Activated CD8-positive, alpha-beta memory T cell treated with anti-CD3 and anti-CD28 coated beads, Interleukin-2, amount 10 ng/mL, durations not matched to agents 7 days and 5 days (primary cell): ENCODE data around the gene ASB8. TPM values are rescaled to one million over a fixed set of nuclear protein-coding genes. Genes with fewer than 3 reads are reported as not detected.
A peak's percentile ranks its signal among the peaks of the same experiment; 100 is the strongest.
"Not testable (repeated sequence)": the region's sequence is repeated elsewhere in the genome, so short reads cannot be mapped to it uniquely, and the experiment has no call there.

ENCODE experiments used
- ATAC-seq: fragments of 150-1000 bp; cut with Tn5 transposase; one replicate; pipeline ENCODE4 v1.10.0; 2021; ENCODE audit warnings: moderate library complexity
- CTCF ChIA-PET: fragments of 350-600 bp; sonication (Branson Sonifier 250); formaldehyde crosslinking; loops from one replicate; lab custom pipeline; 2021; ENCODE audit warnings: antibody characterized with exemption; lab: Charles Lee
- DNase-seq: peaks from one replicate; pipeline ENCODE4 v3.0.0-alpha.2; 2020
- H3K27ac Mint-ChIP-seq: one replicate; pipeline ENCODE4 v1.8.0; 2021; ENCODE audit warnings: mild to moderate bottlenecking, mixed read lengths
- H3K27me3 Mint-ChIP-seq: one replicate; pipeline ENCODE4 v1.8.0; 2021; ENCODE audit warnings: mixed read lengths
- H3K36me3 Mint-ChIP-seq: one replicate; pipeline ENCODE4 v1.8.0; 2021; ENCODE audit warnings: mild to moderate bottlenecking, mixed read lengths
- H3K4me1 Mint-ChIP-seq: one replicate; pipeline ENCODE4 v1.8.0; 2021; ENCODE audit warnings: mixed read lengths
- H3K4me3 Mint-ChIP-seq: one replicate; pipeline ENCODE4 v1.8.0; 2021; ENCODE audit warnings: mild to moderate bottlenecking, moderate library complexity, mixed read lengths
- H3K9me3 Mint-ChIP-seq: one replicate; pipeline ENCODE4 v1.8.0; 2022; ENCODE audit warnings: low read depth, mixed read lengths
- total RNA-seq, 2 experiments: library from RNA; stranded (reverse); gene quantifications; one replicate each; pipeline ENCODE4 v1.2.3, GENCODE V29; 2021

The ASB8 gene
- total RNA-seq, 2 experiments from 2014 or later = 40.2 to 43.1 TPM

- no peak overlapping the region for H3K27ac Mint-ChIP-seq
- no peak for ATAC-seq
- CTCF ChIA-PET = no interaction called here
These were observed 34.1 kb downstream of the ASB8 start for GRCh38 chr12:48123169-48123568.

GRCh38 chr12:48122065-48122834, 35.1 kb downstream of the ASB8 start:
- H3K27me3 Mint-ChIP-seq = peaks cover 5% of the 10 kb centered on the region
- no peak overlapping the region for H3K27ac Mint-ChIP-seq
- CTCF ChIA-PET = interaction anchor here (1.0 kb wide), 1 partner anchor 28 kb away, joined by 3 read pairs; no protein-coding TSS in a partner anchor
- H3K4me3 Mint-ChIP-seq = no peak overlapping the region
- H3K36me3 Mint-ChIP-seq = peaks cover 6% of the 10 kb centered on the region
- ATAC-seq = no peak
- no peaks in the 10 kb centered on the region for H3K9me3 Mint-ChIP-seq
- H3K4me1 Mint-ChIP-seq = peaks cover 24% of the 10 kb centered on the region
- no peak for DNase-seq

More at GRCh38 chr12:48123169-48123568, 34.1 kb downstream of the ASB8 start:
- Mint-ChIP-seq H3K27me3 (peaks cover 1% of the 10 kb centered on the region), H3K36me3 (peaks cover 9% of the 10 kb centered on the region), H3K4me3 (no peak overlapping the region), H3K9me3 (no peaks in the 10 kb centered on the region), H3K4me1 (peaks cover 24% of the 10 kb centered on the region)
- DNase-seq = no peak

- Mint-ChIP-seq H3K4me3 (no peak overlapping the region), H3K27ac (no peak overlapping the region), H3K27me3 (peaks cover 10% of the 10 kb centered on the region), H3K4me1 (peaks cover 24% of the 10 kb centered on the region), H3K36me3 (peaks cover 4% of the 10 kb centered on the region), H3K9me3 (no peaks in the 10 kb centered on the region)
- DNase-seq (no peak), ATAC-seq (no peak)
- CTCF ChIA-PET = interaction anchor here (0.9 to 1.0 kb wide), 2 partner anchors 16 to 29 kb away, joined by 3 to 4 read pairs; partner anchors contain the start of gene SENP1
These were observed 35.8 kb downstream of the ASB8 start for GRCh38 chr12:48121522-48121921.

GRCh38 chr12:48119834-48120195, 37.5 kb downstream of the ASB8 start:
- H3K4me3 Mint-ChIP-seq = peak overlapping the region; percentile 99
- CTCF ChIA-PET = interaction anchor here (1.0 to 2.2 kb wide), 2 partner anchors 13 to 37 kb away, joined by 3 to 6 read pairs; partner anchors contain the start of gene ASB8
- no peaks in the 10 kb centered on the region for H3K9me3 Mint-ChIP-seq
- ATAC-seq (no peak), DNase-seq (no peak)
- peaks cover 14% of the 10 kb centered on the region for H3K27me3 Mint-ChIP-seq
- peaks cover 2% of the 10 kb centered on the region for H3K36me3 Mint-ChIP-seq
- peaks cover 24% of the 10 kb centered on the region for H3K4me1 Mint-ChIP-seq
- H3K27ac Mint-ChIP-seq = no peak overlapping the region

GRCh38 chr12:48119078-48119833, 38.1 kb downstream of the ASB8 start, which contains the start of gene PFKM:
TSS of gene PFKM (plus strand) at chr12:48119364. CDS start at chr12:48122775, 3,411 bp downstream.
- CTCF ChIA-PET = interaction anchor here (1.4 to 2.2 kb wide), 2 partner anchors 12 to 38 kb away, joined by 5 to 6 read pairs; partner anchors contain the start of gene ASB8
- H3K36me3 Mint-ChIP-seq = peaks cover 3% of the 10 kb centered on the region
- H3K27ac Mint-ChIP-seq = peak within 1 kb of the TSS; percentile 79
- H3K4me3 Mint-ChIP-seq = peak within 1 kb of the TSS; percentile 99
- no peaks in the 10 kb centered on the region for H3K9me3 Mint-ChIP-seq
- DNase-seq = peak; percentile 87
- peaks cover 24% of the 10 kb centered on the region for H3K4me1 Mint-ChIP-seq
- peaks cover 19% of the 10 kb centered on the region for H3K27me3 Mint-ChIP-seq
- ATAC-seq = peak; percentile 100

- H3K4me3 Mint-ChIP-seq = peak overlapping the region; percentile 99
These were observed 38.9 kb downstream of the ASB8 start for GRCh38 chr12:48118284-48118871.

GRCh38 chr12:48115957-48116356, 41.4 kb downstream of the ASB8 start:
- CTCF ChIA-PET = interaction anchor here (1.8 kb wide), 1 partner anchor 11 kb away, joined by 7 read pairs; no protein-coding TSS in a partner anchor
- Mint-ChIP-seq H3K4me3 (no peak overlapping the region), H3K27ac (no peak overlapping the region), H3K4me1 (peaks cover 20% of the 10 kb centered on the region), H3K36me3 (peaks cover 1% of the 10 kb centered on the region), H3K9me3 (no peaks in the 10 kb centered on the region), H3K27me3 (peaks cover 23% of the 10 kb centered on the region)
- no peak for DNase-seq
- no peak for ATAC-seq

More at GRCh38 chr12:48118284-48118871, 38.9 kb downstream of the ASB8 start:
- Mint-ChIP-seq H3K27ac (no peak overlapping the region), H3K4me1 (peaks cover 24% of the 10 kb centered on the region), H3K9me3 (no peaks in the 10 kb centered on the region), H3K36me3 (peaks cover 3% of the 10 kb centered on the region), H3K27me3 (peaks cover 23% of the 10 kb centered on the region)
- no peak for DNase-seq
- CTCF ChIA-PET = interaction anchor here (1.4 to 2.2 kb wide), 2 partner anchors 11 to 39 kb away, joined by 5 to 6 read pairs; partner anchors contain the start of gene ASB8
- ATAC-seq = no peak

- H3K36me3 Mint-ChIP-seq, H3K9me3 Mint-ChIP-seq, H3K4me3 Mint-ChIP-seq, H3K27ac Mint-ChIP-seq, ATAC-seq, DNase-seq, CTCF ChIA-PET: not testable (repeated sequence)
- Mint-ChIP-seq H3K4me1 (peaks cover 31% of the 10 kb centered on the region), H3K27me3 (peaks cover 13% of the 10 kb centered on the region)
These were observed 46.0 kb downstream of the ASB8 start for GRCh38 chr12:48111312-48111693.

GRCh38 chr12:48110691-48111311, 46.5 kb downstream of the ASB8 start:
- Mint-ChIP-seq H3K4me3 (no peak overlapping the region), H3K9me3 (no peaks in the 10 kb centered on the region), H3K4me1 (peaks cover 32% of the 10 kb centered on the region), H3K27ac (no peak overlapping the region), H3K27me3 (peaks cover 13% of the 10 kb centered on the region), H3K36me3 (peaks cover 1% of the 10 kb centered on the region)
- no peak for DNase-seq
- CTCF ChIA-PET = interaction anchor here (1.2 kb wide), 2 partner anchors 72 to 90 kb away, joined by 3 read pairs; no protein-coding TSS in a partner anchor
- ATAC-seq = no peak

- no peak for ATAC-seq
- Mint-ChIP-seq H3K9me3 (no peaks in the 10 kb centered on the region), H3K4me3 (no peak overlapping the region), H3K4me1 (peaks cover 35% of the 10 kb centered on the region), H3K27me3 (peaks cover 4% of the 10 kb centered on the region), H3K36me3 (no peaks in the 10 kb centered on the region), H3K27ac (no peak overlapping the region)
- CTCF ChIA-PET = interaction anchor here (1.2 kb wide), 1 partner anchor 74 kb away, joined by 3 read pairs; no protein-coding TSS in a partner anchor
- no peak for DNase-seq
These were observed 47.9 kb downstream of the ASB8 start for GRCh38 chr12:48109424-48109823.

- peak overlapping the region; percentile 86 for H3K27ac Mint-ChIP-seq
- peaks cover 51% of the 10 kb centered on the region for H3K4me1 Mint-ChIP-seq
- DNase-seq (no peak), ATAC-seq (no peak)
- peaks cover 4% of the 10 kb centered on the region for H3K36me3 Mint-ChIP-seq
- no peaks in the 10 kb centered on the region for H3K27me3 Mint-ChIP-seq
- H3K4me3 Mint-ChIP-seq = peak overlapping the region; percentile 89
- CTCF ChIA-PET = interaction anchor here (0.5 to 3.3 kb wide), 5 partner anchors 13 to 80 kb away, joined by 3 to 13 read pairs (median 5); partner anchors contain the start of genes ASB8, CCDC184 and PFKM
- H3K9me3 Mint-ChIP-seq = no peaks in the 10 kb centered on the region
These were observed 50.4 kb downstream of the ASB8 start for GRCh38 chr12:48106681-48107613.
